Dendritic cell treated with granulocyte-macrophage colony-stimulating factor and Interleukin-4, amounts not matched to agents 40 ng/mL and 50 ng/mL, for 4 days (primary cell): Measurements from ENCODE around the gene FHDC1.

Experiments
- H3K27ac Mint-ChIP-seq: one replicate; pipeline ENCODE4 v1.8.0; 2022; ENCODE audit warnings: mild to moderate bottlenecking, mixed read lengths
- H3K27me3 Mint-ChIP-seq: one replicate; pipeline ENCODE4 v1.8.0; 2022; ENCODE audit warnings: mild to moderate bottlenecking, mixed read lengths
- H3K36me3 Mint-ChIP-seq: one replicate; pipeline ENCODE4 v1.8.0; 2022; ENCODE audit warnings: low read depth, mixed read lengths
- H3K4me1 Mint-ChIP-seq: one replicate; pipeline ENCODE4 v1.8.0; 2022; ENCODE audit warnings: low read depth, mixed read lengths
- H3K4me3 Mint-ChIP-seq: one replicate; pipeline ENCODE4 v1.8.0; 2022; ENCODE audit warnings: mild to moderate bottlenecking, moderate library complexity, mixed read lengths
- H3K9me3 Mint-ChIP-seq: one replicate; pipeline ENCODE4 v1.8.0; 2022; ENCODE audit warnings: mixed read lengths
- intact Hi-C: fragments of 100-400 bp; cut with micrococcal nuclease; formaldehyde crosslinking; loops from one replicate; pipeline ENCODE4 v1.15.0; 2022

The FHDC1 gene

DNA sequence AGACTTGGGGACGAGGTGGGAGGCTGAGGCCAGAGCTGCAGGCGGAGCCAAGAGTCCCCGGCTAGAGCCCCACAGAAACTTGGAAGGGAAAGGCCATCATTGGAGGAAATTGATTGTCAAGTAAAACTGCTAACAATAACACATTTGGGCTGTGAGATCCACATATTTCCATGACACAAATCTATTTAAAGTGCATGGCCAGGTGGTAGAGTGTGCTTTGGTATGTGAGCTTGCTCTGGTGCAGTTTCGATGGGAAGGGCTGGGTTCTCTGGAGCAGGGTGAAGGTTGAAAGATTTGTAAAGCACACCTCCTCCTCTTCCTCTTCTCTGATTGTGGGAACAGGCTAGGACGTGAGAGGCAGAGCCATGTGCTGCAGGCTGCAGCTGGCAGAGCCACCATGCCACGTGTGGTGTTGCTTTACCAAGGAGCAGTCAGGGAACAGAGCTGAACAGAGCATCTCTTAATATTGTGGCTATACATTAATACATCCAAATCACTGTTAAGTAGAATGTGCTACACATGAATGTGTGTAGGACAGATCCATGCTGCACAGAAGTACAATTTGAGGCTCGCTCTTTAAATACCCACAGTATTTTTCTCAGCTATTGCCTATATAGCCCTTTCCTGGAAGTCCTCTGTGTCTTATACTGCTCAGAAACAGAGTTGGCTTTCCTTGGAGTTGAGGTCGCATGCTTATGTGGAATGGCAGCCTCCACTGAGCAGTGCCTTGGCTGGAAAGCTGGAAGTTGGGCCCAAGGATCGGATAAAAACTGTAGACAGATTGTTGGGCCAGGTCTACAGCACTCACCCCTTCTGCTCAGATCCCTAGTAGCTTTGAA is 37.7 kb downstream of the FHDC1 start:
- Mint-ChIP-seq H3K27ac (no peak overlapping the region), H3K4me3 (no peak overlapping the region), H3K27me3 (no peaks in the 10 kb centered on the region), H3K36me3 (no peaks in the 10 kb centered on the region), H3K9me3 (no peaks in the 10 kb centered on the region), H3K4me1 (no peaks in the 10 kb centered on the region)
- intact Hi-C loops = no loop called here

DNA sequence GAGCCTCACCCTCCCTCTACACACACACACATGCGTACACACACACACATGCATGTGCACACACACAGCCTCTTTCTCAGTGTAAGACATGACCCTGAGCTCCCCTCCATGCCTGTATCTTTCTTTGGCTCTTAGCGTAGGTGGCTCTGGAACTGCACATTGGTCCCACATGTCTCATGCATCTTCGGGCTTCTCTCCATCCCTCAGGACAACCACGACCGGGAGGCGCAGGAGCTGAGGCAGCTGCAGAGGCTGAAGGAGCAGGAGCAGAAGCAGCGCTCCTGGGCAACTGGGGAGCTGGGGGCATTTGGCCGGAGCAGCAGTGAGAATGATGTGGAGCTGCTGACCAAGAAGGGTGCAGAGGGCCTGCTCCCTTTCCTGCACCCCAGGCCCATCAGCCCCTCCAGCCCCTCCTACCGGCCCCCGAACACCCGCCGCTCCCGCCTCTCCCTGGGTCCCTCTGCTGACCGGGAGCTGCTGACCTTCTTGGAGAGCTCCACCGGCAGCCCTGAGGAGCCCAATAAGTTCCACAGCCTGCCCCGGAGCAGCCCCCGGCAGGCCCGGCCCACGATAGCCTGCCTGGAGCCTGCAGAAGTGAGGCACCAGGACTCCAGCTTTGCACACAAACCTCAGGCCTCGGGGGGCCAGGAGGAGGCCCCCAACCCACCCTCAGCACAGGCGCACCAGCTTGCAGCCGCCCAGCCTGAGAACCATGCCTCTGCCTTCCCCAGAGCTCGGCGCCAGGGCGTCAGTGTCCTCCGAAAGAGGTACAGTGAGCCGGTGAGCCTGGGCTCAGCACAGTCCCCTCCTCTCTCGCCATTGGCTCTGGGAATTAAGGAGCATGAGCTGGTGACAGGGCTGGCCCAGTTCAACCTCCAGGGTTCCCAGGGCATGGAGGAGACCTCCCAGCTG is 38.6 kb downstream of the FHDC1 start:
- Mint-ChIP-seq H3K36me3 (no peaks in the 10 kb centered on the region), H3K9me3 (no peaks in the 10 kb centered on the region), H3K4me3 (no peak overlapping the region), H3K27ac (no peak overlapping the region), H3K27me3 (no peaks in the 10 kb centered on the region), H3K4me1 (no peaks in the 10 kb centered on the region)
- intact Hi-C loops = no loop called here

DNA sequence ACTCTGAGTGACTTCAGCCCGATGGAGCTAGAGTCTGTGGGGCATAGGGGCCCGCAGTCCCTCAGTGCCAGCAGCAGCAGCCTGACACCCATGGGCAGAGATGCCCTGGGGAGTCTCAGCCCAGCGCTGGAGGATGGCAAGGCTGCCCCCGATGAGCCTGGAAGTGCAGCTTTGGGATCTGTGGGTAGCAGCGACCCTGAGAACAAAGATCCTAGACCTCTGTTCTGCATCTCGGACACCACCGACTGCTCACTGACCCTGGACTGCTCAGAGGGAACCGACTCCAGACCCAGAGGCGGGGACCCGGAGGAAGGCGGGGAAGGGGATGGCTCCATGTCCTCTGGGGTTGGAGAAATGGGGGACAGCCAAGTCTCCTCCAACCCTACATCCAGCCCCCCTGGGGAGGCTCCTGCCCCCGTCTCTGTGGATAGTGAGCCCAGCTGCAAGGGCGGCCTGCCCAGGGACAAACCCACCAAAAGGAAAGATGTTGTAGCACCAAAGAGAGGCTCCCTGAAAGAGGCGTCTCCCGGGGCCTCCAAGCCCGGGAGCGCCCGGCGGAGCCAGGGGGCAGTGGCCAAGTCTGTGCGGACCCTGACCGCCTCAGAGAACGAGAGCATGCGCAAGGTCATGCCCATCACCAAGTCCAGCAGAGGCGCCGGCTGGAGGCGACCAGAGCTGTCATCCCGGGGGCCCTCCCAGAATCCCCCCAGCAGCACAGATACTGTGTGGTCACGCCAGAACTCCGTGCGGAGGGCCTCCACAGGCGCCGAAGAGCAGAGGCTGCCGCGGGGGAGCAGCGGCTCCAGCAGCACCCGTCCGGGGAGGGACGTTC is 39.5 kb downstream of the FHDC1 start:
- no peaks in the 10 kb centered on the region for H3K27me3 Mint-ChIP-seq
- no peaks in the 10 kb centered on the region for H3K9me3 Mint-ChIP-seq
- H3K4me3 Mint-ChIP-seq = no peak overlapping the region
- H3K27ac Mint-ChIP-seq = no peak overlapping the region
- H3K4me1 Mint-ChIP-seq = no peaks in the 10 kb centered on the region
- H3K36me3 Mint-ChIP-seq = no peaks in the 10 kb centered on the region
- intact Hi-C loops = no loop called here

DNA sequence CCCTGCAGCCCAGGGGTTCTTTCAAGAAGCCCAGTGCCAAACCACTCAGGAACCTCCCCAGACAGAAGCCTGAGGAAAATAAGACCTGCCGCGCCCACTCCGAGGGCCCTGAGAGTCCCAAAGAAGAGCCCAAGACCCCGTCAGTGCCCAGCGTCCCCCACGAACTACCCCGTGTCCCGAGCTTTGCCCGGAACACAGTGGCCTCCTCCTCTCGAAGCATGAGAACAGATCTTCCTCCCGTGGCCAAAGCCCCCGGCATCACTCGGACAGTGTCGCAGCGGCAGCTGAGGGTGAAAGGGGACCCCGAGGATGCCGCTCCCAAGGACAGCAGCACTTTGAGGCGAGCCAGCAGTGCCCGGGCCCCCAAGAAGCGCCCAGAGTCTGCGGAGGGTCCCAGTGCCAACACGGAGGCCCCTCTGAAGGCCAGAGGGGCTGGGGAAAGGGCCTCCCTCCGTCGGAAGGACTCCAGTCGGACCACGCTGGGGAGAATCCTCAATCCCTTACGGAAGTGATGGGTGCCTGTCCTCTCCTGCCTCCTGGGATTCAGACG is 40.2 kb downstream of the FHDC1 start:
- no peaks in the 10 kb centered on the region for H3K9me3 Mint-ChIP-seq
- no peak overlapping the region for H3K27ac Mint-ChIP-seq
- no peaks in the 10 kb centered on the region for H3K4me1 Mint-ChIP-seq
- no peaks in the 10 kb centered on the region for H3K27me3 Mint-ChIP-seq
- H3K4me3 Mint-ChIP-seq = no peak overlapping the region
- intact Hi-C loops = no loop called here
- H3K36me3 Mint-ChIP-seq = no peaks in the 10 kb centered on the region

DNA sequence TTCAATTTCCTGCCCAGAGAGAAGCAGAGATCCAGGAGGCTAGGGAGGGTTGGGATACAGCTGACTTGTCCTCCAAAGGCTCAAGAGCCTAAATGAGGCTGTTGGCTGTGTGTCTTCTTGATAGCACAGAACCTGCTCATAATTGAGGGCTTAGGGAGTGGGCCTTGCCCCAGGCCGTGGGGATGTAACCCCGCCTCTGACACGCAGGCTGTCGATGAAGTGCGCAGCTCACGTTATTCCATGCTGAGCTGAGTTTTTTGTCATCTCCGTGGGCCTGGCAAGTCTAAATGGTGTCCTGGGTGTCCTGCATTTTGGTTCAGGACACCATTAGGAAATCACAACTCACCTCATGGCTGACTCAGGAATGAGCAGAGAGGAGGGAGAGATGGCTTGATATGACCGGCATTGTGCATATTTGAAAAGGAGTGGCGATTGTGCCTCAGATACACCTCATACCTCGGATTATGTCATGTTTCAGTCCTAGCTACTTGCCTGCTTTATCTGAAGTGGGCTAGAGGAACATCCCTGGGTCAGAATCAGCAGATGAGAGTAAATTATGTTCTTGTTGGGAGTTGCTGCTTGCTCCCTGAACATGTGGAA is 43.7 kb downstream of the FHDC1 start:
- intact Hi-C loops = no loop called here
- H3K27me3 Mint-ChIP-seq = no peaks in the 10 kb centered on the region

DNA sequence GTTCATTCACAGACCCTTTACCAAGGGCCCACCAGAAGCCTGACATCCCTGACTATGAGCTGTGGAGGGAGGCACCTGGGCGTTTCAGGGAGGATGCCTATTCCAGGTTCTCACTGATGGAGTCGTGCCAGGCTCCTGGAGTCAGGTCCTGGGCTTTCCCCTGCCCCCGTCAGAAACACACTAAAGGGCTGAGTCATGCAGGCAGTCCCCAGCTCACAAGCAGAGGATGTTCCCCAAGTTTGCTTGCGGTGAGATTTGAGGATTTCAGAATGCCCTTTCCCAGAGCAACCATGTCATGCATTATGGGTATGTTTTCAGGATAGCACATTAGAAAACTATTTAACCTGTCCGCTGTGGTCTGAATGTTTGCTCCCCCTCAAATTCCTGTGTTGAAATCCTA is 45.2 kb downstream of the FHDC1 start:
- no peaks in the 10 kb centered on the region for H3K27me3 Mint-ChIP-seq
- H3K9me3 Mint-ChIP-seq = no peaks in the 10 kb centered on the region
- intact Hi-C loops = no loop called here
- H3K27ac Mint-ChIP-seq = no peak overlapping the region
- no peak overlapping the region for H3K4me3 Mint-ChIP-seq
- no peaks in the 10 kb centered on the region for H3K4me1 Mint-ChIP-seq
- no peaks in the 10 kb centered on the region for H3K36me3 Mint-ChIP-seq

More for the DNA sequence above, 43.7 kb downstream of the FHDC1 start:
- H3K4me1 Mint-ChIP-seq = no peaks in the 10 kb centered on the region
- no peak overlapping the region for H3K4me3 Mint-ChIP-seq
- H3K9me3 Mint-ChIP-seq = no peaks in the 10 kb centered on the region
- H3K27ac Mint-ChIP-seq = no peak overlapping the region
- H3K36me3 Mint-ChIP-seq = no peaks in the 10 kb centered on the region

DNA sequence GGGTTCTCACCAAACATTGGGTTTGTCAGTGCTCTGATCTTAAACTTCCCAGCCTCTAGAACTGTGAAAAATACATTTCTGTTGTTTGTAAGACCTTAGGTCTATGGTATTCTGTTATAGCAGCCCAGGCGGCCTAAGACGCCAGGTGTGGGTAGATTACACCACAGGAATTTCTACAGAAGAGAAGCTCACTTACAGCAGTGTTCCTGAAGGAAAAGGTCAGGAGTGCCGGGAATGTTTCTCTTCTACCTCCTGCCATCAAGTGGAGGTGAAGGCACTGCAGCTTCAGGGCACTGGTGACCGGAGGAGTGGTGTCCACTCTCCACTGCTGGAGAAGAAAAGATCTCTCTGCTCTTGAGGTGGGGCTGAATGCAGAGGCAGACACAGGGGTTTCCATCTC is 45.7 kb downstream of the FHDC1 start:
- no peaks in the 10 kb centered on the region for H3K27me3 Mint-ChIP-seq
- no peak overlapping the region for H3K27ac Mint-ChIP-seq
- no peaks in the 10 kb centered on the region for H3K4me1 Mint-ChIP-seq
- H3K4me3 Mint-ChIP-seq = no peak overlapping the region
- intact Hi-C loops = no loop called here
- no peaks in the 10 kb centered on the region for H3K9me3 Mint-ChIP-seq
- H3K36me3 Mint-ChIP-seq = no peaks in the 10 kb centered on the region

DNA sequence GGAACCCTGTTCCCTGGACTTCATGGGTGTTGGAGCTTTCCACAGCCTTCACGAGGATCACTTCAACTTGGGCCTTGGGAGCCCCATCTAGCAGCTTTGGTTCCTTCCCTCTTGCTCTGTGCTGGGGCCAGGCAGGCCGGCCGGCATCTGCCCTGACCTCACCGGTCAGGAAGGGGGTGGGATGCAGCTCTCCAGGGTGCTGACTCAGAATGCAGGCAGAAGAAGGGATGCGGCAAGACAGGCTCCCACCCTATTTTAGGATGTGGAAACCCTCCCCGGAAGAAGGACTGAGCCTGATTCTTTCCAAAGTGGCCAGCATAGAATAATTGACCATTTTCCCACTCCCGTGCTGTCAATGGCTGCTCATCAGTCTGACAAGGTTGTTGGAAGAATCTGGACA is 47.1 kb downstream of the FHDC1 start:
- Mint-ChIP-seq H3K36me3 (no peaks in the 10 kb centered on the region), H3K27me3 (no peaks in the 10 kb centered on the region), H3K27ac (no peak overlapping the region), H3K4me3 (no peak overlapping the region), H3K9me3 (no peaks in the 10 kb centered on the region), H3K4me1 (no peaks in the 10 kb centered on the region)
- intact Hi-C loops = no loop called here

DNA sequence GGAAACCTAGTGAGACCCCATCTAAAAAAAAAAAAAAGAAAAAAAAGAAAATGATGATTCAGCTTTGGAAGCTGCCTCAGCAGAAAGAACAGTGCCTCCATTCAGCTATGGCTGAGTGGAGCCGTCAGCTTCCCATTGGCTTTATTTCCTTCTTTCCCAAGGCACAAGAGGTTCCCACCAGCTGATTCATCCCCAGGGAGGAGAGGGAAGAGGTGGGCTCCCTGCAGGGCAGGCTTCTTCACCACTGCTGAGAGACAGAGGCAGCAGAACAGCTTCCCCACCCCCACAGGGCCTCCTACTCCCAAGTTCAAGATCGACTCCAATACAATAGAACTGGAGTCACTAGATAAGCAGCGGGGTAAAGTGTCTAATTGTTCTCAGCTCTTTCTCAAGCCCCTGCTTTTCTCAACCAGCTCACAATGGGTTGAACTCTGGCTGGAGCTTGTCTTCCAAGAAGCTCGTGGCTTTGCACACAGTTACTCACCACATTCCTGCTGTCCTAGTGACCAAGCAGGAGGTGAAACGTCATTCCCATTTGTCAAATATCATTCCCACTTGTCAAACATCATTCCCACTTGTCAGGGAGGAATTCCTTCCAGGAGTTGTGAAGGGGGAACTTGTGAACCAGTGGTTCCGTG is 47.8 kb downstream of the FHDC1 start:
- intact Hi-C loops = no loop called here
- Mint-ChIP-seq H3K27me3 (no peaks in the 10 kb centered on the region), H3K27ac (no peak overlapping the region), H3K9me3 (no peaks in the 10 kb centered on the region), H3K36me3 (no peaks in the 10 kb centered on the region), H3K4me1 (no peaks in the 10 kb centered on the region), H3K4me3 (no peak overlapping the region)

DNA sequence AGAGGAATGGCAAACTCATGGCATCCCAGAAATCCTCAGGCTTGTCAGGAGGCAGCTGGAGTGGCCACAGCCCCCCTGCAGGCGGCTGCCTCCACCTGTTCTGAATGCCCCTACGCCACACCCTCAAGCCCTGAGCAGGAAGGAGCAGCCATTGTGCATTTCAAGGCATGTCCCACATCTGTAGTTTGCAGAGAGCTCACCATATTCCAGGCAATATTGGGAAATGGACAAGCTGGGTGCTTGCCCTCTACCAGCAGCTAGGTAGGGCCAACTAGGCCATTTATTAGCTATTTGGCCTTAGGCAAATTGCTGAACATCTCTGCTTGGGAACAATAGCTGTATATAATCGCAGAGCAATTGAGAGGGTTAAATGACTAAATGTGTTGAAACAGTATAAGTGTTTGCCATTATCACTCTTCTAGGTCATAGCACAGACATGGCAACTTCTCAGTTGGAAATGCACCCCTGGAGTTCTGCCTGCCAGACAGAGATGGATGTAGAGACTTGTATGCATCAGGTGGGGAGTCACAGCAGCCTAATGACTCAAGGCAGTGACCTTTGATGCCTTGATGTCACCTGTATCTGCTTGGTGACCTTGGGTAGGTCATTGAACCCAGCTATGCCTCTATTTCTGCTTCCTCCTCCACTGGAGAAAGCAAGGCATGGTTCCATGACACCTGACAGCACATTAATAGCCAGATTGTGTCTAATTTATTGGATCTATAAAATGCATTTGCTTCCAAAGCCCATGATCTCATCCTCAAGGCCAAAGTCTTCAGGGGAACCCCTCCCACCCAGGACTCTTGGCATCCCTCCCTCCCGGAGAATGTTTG is 52.8 kb downstream of the FHDC1 start:
- Mint-ChIP-seq H3K27me3 (no peaks in the 10 kb centered on the region), H3K27ac (no peak overlapping the region), H3K36me3 (no peaks in the 10 kb centered on the region), H3K4me1 (no peaks in the 10 kb centered on the region), H3K4me3 (no peak overlapping the region), H3K9me3 (no peaks in the 10 kb centered on the region)
- intact Hi-C loops = no loop called here

DNA sequence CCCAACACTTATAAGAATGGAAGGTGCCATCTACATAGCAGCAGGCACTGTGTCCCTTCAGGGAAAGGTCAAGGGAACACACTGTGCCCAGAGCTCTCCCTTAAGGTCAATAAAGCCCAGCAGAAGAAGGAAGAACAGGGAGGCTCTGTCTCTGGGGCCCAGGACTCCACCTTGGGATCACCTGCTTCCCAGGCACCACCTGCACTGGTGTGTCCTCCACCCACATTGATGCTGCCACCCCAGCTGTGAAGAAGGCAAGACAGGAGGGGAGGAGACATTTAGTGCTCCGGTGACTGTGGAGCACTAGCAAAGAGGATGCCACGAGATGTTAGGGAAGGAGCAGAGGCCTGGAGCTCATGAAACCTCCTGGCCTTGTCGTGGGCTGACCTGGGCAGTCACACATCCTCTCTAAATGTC is 53.4 kb downstream of the FHDC1 start:
- H3K4me3 Mint-ChIP-seq = no peak overlapping the region
- H3K9me3 Mint-ChIP-seq = no peaks in the 10 kb centered on the region
- H3K36me3 Mint-ChIP-seq = no peaks in the 10 kb centered on the region
- H3K27me3 Mint-ChIP-seq = no peaks in the 10 kb centered on the region
- no peak overlapping the region for H3K27ac Mint-ChIP-seq
- intact Hi-C loops = no loop called here
- H3K4me1 Mint-ChIP-seq = no peaks in the 10 kb centered on the region

DNA sequence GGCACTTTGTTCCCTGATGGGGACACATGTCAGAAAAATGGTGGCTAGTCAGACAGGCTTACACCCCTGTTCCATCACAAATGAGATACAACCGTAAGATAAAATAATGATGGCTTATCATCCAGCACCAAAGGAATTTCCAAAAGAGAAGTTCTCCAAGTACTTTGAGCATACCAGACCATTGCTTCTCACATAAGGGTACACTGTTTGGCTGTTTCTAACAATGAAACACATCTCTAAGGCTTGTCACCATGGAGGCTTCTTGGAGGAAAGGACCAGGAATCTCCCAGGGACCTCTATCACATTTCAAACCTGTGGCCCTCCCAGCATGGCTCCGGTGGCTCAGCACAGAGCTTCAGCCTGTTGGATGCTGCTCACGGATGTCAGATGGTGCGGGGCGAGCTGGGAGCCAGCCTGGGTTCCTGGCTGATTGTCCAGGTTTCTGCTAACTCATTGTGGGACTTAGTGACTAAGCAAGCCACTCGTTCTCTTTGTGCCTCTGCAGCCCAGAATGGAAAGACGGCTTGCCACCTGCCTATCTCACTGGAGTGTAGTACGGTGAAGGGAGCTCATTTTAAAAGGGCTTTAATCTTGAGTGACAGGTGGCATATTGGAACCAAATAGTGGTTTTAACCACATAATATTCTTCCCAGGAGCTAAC is 54.5 kb downstream of the FHDC1 start:
- H3K27ac Mint-ChIP-seq = no peak overlapping the region
- H3K36me3 Mint-ChIP-seq = no peaks in the 10 kb centered on the region
- no peaks in the 10 kb centered on the region for H3K27me3 Mint-ChIP-seq
- intact Hi-C loops = no loop called here
- no peaks in the 10 kb centered on the region for H3K9me3 Mint-ChIP-seq
- no peaks in the 10 kb centered on the region for H3K4me1 Mint-ChIP-seq
- no peak overlapping the region for H3K4me3 Mint-ChIP-seq
